Hindlimb muscle (tissue), 1 donor: ENCODE measurements around the gene FCHO2. TPM values are rescaled to one million over a fixed set of nuclear protein-coding genes. Genes with fewer than 3 reads are reported as not detected.

Source experiments
- DNase-seq: peaks from one replicate; pipeline ENCODE4 v3.0.0-alpha.2; 2013
- polyA plus RNA-seq: library from polyadenylated mRNA; unstranded; fragments of 120-200 nt; gene quantifications from one replicate; pipeline ENCODE4 v1.2.1, GENCODE V29; 2013; ENCODE audit not compliant: insufficient read length

Gene FCHO2
- polyA plus RNA-seq, 1 donor: 18.1 TPM

- no peak for DNase-seq
Measured at GRCh38 chr5:73030531-73030930, 74.7 kb downstream of the FCHO2 start.

GRCh38 chr5:73030995-73031394 is 75.2 kb downstream of the FCHO2 start:
- DNase-seq: no peak

DNA sequence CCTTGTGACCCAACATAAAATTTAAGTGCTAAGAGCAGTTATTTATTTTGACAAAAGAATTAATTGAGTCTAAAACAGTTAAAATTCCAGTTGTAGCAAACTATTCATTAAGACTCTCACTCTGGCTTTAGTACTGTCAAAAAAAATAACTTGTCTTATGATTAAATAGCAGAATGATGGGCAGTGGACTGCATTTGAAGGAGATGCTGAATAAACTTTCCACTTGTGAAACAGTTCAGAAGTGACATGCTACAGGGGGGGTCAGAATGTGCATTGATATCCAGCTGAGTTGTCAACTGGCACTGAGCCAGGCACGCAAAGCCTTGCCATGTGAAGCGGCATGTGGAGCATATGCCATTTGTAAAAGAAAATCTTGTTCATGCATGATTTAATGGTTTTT is 76.0 kb downstream of the FCHO2 start:
- no peak for DNase-seq

DNA sequence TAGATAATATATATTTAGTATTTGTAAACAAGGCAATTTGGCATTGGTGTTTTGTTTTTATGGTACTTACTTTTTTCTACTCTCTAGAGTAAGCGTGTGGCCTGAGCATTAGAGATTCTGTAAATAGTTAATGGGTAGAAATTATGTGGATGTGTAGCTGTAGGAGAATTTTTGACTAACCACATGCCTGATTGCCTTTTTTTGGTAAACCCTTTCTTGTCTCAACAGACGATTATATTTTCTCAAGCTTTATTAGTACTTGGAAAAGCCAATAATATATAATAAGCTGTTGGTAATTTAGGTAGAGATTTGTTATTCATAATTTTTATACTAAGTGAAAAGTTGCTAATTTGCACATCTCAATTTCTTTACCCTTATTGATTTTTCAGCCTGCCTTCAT is 76.8 kb downstream of the FCHO2 start:
- DNase-seq: no peak

- no peak for DNase-seq
Measured at GRCh38 chr5:73037545-73037944, 81.7 kb downstream of the FCHO2 start.

DNA sequence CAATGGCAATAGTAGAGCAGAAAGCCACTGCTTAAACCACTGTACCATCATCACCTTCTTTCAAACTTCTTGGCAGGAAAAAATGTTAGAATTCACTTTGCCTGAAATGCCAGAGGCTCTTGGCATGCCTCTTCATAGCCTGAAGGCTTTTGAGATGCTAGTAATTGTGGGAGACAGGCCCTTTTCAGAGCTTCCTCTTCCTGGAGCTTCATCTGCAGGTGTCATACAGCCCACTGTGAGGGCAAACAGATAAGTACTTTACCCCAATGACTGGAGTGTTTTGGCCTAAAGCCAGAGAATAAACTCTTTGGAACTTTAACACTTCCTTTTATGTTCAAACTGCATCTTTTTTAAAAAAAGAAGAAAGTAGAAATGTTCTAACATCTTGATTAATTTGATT is 83.2 kb downstream of the FCHO2 start:
- no peak for DNase-seq

- no peak for DNase-seq
Measured at GRCh38 chr5:73042993-73043392, 87.2 kb downstream of the FCHO2 start.

GRCh38 chr5:73044546-73044945 is 88.7 kb downstream of the FCHO2 start:
- no peak for DNase-seq

GRCh38 chr5:73045623-73046022 is 89.8 kb downstream of the FCHO2 start:
- DNase-seq: no peak

DNA sequence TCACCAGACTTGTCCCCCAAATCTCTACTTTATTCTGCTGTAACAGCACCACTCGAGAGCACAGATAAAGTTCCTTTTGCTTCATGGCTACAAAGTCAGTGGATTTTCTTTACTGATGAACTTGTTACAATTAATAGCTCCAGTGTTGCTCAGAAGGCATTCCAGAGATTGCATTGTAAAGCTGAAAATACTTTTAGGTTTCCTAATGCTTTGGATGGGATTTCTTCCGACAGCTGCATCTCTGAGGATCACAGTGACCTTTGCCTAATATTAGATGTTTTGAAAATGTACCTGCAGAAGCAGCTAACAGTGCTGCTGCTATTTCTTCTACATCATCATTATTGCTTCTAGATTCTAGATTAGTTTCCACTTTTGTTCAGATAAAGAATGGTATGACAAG is 105.8 kb downstream of the FCHO2 start:
- DNase-seq: no peak

- DNase-seq: no peak
Measured at GRCh38 chr5:73066466-73066865, 110.6 kb downstream of the FCHO2 start.

DNA sequence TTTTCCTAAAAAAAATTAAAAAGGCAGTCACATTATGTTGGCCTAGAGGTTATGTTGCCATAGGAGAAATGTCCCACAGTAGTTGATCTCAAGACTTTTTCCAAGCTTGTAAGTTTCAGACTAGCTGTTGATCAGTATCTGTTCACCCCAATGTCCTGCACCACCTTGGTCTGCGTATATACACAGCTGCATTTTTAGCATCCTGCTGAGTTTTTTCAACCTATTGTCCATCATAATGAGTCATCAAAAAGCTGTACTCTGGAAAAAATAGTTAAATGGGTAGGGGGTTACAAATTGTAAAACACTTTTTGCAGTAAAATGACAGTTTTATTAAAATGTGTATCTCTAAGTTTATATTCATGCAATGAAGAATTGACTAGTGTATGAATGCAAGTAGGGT is 111.4 kb downstream of the FCHO2 start:
- DNase-seq: no peak

GRCh38 chr5:73081093-73081492 is 125.3 kb downstream of the FCHO2 start:
- DNase-seq: no peak

DNA sequence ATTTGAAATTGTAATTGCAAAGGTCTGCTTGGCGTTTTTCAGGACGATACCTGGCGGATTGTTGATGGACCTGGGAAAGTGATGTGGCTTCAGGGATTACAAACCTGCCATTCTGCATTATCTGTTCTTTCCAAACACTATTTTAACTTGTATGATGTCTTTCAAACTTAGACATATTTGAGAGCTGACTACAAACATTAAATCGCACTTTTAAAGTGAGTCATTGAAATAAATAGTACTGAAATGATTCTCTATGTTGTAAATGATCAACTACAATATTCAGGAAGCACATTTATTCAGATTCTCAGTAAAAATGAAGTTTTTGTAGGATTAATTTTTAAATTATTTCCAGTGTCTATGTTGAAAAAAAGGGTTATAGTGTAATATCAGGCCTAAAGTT is 132.2 kb downstream of the FCHO2 start:
- no peak for DNase-seq

DNA sequence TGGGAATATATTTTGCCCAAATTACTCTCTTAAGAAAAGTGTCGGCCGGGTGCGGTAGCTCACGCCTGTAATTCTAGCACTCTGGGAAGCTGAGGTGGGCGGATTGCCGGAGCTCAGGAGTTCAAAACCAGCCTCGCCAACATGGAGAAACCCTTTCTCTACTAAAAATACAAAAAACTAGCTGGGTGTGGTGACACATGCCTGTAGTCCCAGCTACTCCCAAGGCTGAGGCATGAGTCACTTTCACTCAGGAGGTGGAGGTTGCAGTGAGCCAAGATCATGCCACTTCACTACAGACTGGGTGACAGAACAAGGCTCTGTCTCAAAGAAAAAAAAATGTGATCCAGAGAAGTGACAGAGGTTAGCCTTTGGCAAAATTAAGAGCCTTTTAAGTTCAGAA is 138.1 kb downstream of the FCHO2 start:
- no peak for DNase-seq

GRCh38 chr5:73094415-73094814 is 138.6 kb downstream of the FCHO2 start:
- DNase-seq: no peak

- no peak for DNase-seq
Measured at GRCh38 chr5:73095564-73096238, 139.9 kb downstream of the FCHO2 start.

GRCh38 chr5:73096239-73096575 is 140.4 kb downstream of the FCHO2 start:
- no peak for DNase-seq

GRCh38 chr5:73097740-73098139 is 141.9 kb downstream of the FCHO2 start:
- DNase-seq: no peak

GRCh38 chr5:73100109-73100508 is 144.3 kb downstream of the FCHO2 start:
- no peak for DNase-seq

DNA sequence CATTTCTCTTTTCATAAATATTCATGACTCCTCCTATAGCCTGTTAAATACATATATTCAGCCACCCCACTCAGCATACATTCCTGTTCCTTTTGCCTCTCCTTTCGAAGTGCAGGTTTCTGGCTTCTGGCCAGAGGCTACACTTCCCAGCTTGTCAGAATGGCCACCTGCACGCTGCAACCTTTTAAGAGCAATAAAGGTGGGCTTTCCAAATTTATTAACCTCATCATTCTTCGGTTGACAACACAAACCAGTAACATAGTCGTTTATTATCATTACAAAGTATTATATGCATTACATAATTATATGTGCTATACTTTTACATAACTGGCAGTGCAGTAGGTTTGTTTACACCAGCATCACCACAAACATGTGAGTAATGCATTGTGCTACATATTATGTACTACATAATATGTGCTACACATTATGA is 148.0 kb downstream of the FCHO2 start:
- no peak for DNase-seq

DNA sequence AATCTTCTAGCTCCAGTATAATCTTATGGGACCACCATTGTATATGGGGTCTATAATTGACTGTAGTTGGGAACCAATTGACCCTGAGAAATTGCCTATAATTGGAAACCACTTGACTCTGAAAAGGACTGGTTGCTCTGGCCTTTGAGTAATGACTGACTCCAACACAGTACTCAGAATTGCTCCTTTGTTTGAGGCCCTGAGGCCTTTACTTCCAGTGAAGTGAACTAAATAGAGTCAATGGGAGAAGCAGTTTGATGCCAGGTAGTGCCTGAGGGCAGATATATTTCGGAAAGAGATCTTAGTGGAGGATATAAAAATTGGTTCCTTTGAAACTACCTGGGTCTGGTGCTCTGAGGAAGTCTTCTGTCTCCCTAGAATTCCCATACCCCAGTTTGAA is 148.5 kb downstream of the FCHO2 start:
- DNase-seq: no peak

DNA sequence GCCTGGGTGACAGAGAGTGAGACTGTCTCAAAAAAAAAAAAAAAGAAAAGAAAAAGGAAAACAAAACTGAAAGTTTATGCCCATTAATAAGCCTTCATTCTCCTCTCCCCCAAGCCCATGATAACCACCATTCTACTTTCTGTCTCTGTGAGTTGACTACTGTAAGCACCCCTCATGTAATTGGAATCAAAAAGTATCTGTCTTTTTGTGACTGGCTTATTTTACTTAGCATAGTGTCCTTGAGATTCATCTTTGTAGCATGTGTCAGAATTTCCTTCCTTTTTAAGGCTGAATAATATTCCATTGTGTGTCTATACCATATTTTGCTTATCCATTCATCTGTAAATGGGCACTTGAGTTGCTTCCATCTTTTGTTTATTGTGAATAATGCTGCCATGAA is 150.5 kb downstream of the FCHO2 start:
- DNase-seq: no peak

DNA sequence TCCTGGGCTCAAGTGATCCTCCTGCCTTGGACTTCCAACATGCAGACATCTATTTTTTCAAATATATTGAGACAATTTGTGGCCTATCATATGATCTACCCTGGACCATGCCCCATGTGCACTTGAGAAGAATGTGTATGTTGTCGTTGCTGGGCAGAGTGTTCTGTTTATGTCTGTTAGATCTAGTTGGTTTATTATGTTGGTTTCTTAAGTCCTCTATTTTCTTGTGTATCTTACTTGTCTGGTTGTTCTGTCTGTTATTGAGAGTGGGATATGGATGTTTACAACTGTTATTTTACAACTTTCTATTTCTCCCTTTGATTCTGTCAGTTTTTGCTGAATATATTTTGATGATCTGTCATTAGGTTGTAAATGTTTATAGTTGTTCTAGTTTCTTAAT is 154.3 kb downstream of the FCHO2 start:
- no peak for DNase-seq

DNA sequence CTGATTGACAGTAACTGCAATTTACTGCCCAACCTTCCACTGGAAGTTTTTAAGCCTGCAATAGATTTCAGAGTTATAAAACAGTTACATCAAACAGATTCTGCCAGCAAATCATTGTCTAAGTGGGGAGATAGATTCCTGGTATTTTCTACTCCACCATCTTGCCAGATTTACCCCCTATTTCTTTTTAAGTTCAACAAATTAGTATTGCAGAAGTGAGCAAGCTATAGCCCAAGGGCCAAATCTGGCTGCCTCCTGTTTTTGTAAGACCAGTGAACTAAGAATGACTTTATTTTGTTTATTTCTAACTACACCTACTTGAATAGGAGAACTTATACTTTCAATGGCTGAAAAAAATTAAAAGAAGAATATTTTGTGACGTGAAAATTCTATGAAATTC is 155.7 kb downstream of the FCHO2 start:
- DNase-seq: no peak
